Panc1 (cell line): ENCODE measurements around the gene CDK5RAP2.

Source experiments
- POLR2AphosphoS5 ChIP-seq: IDR thresholded peaks from 2 replicates; pipeline ENCODE4 v1.6.1; 2012; ENCODE audit warnings: mild to moderate bottlenecking, low read depth, low read length, moderate library complexity
- SIN3A ChIP-seq: IDR thresholded peaks from 2 replicates; pipeline ENCODE4 v1.6.1; 2012; ENCODE audit warnings: low read depth, mild to moderate bottlenecking, low read length, moderate library complexity, borderline replicate concordance; ENCODE audit not compliant: insufficient read depth
- TCF7L2 ChIP-seq: IDR thresholded peaks from 2 replicates; pipeline ENCODE4 v1.6.1; 2011; ENCODE audit warnings: mild to moderate bottlenecking, low read depth, low read length, inconsistent platforms
- TF ChIP-seq, protein P1 (sequence below): fragments of 450-650 bp; IDR thresholded peaks from 2 replicates; pipeline ENCODE4 v1.5.1; 2017; ENCODE audit warnings: mild to moderate bottlenecking
- TF ChIP-seq, protein P2 (sequence below), 2 experiments: IDR thresholded peaks; 2 replicates each; pipeline ENCODE4 v1.6.1; 2011 to 2012; ENCODE audit warnings: low read depth in 2 of 2, control low read depth in 1 of 2, low read length in 1 of 2, mild to moderate bottlenecking in 1 of 2, moderate library complexity in 1 of 2; ENCODE audit not compliant: insufficient read depth in 1 of 2

DNA sequence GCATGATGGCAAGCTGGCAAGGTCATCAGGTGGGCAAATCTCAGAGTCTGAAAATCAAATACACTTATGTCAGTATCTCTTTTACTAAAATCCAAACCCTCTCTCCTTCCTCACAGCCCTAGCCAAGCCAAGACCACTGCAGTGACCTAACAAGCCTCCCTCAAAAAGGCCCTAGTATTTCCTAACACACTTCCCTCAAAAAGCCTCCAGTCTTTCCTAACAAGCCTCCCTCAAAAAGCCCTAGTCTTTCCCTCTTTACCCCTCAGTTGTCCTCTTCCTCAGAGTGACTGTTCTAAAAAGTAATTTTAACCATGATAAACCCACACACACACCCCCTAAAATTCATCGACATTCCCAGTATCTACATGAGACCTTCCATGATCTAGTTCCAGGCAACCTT is 140.0 kb downstream of the CDK5RAP2 start:
- TF ChIP-seq, protein P1, sequence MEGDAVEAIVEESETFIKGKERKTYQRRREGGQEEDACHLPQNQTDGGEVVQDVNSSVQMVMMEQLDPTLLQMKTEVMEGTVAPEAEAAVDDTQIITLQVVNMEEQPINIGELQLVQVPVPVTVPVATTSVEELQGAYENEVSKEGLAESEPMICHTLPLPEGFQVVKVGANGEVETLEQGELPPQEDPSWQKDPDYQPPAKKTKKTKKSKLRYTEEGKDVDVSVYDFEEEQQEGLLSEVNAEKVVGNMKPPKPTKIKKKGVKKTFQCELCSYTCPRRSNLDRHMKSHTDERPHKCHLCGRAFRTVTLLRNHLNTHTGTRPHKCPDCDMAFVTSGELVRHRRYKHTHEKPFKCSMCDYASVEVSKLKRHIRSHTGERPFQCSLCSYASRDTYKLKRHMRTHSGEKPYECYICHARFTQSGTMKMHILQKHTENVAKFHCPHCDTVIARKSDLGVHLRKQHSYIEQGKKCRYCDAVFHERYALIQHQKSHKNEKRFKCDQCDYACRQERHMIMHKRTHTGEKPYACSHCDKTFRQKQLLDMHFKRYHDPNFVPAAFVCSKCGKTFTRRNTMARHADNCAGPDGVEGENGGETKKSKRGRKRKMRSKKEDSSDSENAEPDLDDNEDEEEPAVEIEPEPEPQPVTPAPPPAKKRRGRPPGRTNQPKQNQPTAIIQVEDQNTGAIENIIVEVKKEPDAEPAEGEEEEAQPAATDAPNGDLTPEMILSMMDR, result no peak
- no peak for TF ChIP-seq TCF7L2
- TF ChIP-seq SIN3A, result no peak
- TF ChIP-seq, protein P2, sequence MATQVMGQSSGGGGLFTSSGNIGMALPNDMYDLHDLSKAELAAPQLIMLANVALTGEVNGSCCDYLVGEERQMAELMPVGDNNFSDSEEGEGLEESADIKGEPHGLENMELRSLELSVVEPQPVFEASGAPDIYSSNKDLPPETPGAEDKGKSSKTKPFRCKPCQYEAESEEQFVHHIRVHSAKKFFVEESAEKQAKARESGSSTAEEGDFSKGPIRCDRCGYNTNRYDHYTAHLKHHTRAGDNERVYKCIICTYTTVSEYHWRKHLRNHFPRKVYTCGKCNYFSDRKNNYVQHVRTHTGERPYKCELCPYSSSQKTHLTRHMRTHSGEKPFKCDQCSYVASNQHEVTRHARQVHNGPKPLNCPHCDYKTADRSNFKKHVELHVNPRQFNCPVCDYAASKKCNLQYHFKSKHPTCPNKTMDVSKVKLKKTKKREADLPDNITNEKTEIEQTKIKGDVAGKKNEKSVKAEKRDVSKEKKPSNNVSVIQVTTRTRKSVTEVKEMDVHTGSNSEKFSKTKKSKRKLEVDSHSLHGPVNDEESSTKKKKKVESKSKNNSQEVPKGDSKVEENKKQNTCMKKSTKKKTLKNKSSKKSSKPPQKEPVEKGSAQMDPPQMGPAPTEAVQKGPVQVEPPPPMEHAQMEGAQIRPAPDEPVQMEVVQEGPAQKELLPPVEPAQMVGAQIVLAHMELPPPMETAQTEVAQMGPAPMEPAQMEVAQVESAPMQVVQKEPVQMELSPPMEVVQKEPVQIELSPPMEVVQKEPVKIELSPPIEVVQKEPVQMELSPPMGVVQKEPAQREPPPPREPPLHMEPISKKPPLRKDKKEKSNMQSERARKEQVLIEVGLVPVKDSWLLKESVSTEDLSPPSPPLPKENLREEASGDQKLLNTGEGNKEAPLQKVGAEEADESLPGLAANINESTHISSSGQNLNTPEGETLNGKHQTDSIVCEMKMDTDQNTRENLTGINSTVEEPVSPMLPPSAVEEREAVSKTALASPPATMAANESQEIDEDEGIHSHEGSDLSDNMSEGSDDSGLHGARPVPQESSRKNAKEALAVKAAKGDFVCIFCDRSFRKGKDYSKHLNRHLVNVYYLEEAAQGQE (IDR thresholded peaks at IDR 0.05; ENCODE audit: insufficient read depth in 1 of 2, low read depth in 2 of 2, low read length in 1 of 2), result no peak
- no peak for TF ChIP-seq POLR2AphosphoS5
